ENCODE measurements around the gene HAUS8. TPM values are rescaled to one million over a fixed set of nuclear protein-coding genes. Genes with fewer than 3 reads are reported as not detected.

Gene HAUS8
- total and polyA plus RNA-seq, 2 of the 4 experiments (the other 2 are of a cell fraction), result 3.4 to 14.2 TPM

GRCh38 chr19:17123041-17123440, 47.8 kb upstream of the HAUS8 start:
- no peak for DNase-seq
- peaks cover 11% of the 10 kb centered on the region for H3K4me1 ChIP-seq (ENCODE audit: control insufficient read depth, insufficient read depth, low read length)

More at GRCh38 chr19:17123041-17123440, 47.8 kb upstream of the HAUS8 start:
- Histone ChIP-seq H2AFZ (replicated peaks; ENCODE audit: low read length, poor library complexity) (no peak overlapping the region), H2BK15ac (ENCODE audit: low read depth, low read length) (no peak overlapping the region), H2BK5ac (ENCODE audit: low read depth, low read length, poor library complexity, severe bottlenecking) (no peak overlapping the region), H3K9ac (ENCODE audit: low read depth, low read length) (no peak overlapping the region), H3K4ac (ENCODE audit: low read depth, low read length) (no peak overlapping the region), H3K27ac (ENCODE audit: insufficient read depth, low read length) (no peak overlapping the region), H2AK5ac (ENCODE audit: low read depth, low read length) (no peak overlapping the region), H3K23ac (ENCODE audit: low read depth, low read length) (no peak overlapping the region), H2BK120ac (ENCODE audit: low read depth, low read length) (no peak overlapping the region), H3K4me2 (ENCODE audit: low read depth, low read length) (no peak overlapping the region), H2BK20ac (ENCODE audit: low read depth, low read length) (no peak overlapping the region), H3K18ac (ENCODE audit: low read depth, low read length) (no peak overlapping the region), H3K36me3 (ENCODE audit: control insufficient read depth, insufficient read depth, low read length) (peaks cover 18% of the 10 kb centered on the region), H3K56ac (ENCODE audit: extremely low read depth, insufficient read depth, low read length) (no peak overlapping the region), H4K5ac (ENCODE audit: low read depth, low read length) (no peak overlapping the region), H3K4me3 (ENCODE audit: insufficient read depth, low read depth, low read length) (no peak overlapping the region), H3K79me1 (ENCODE audit: low read depth in 1 of 2, low read length in 2 of 2) (peaks cover 9 to 91% of the 10 kb centered on the region in 2 experiments), H4K20me1 (ENCODE audit: insufficient read depth, low read length) (peaks cover 61% of the 10 kb centered on the region), H3K14ac (replicated peaks; ENCODE audit: low read depth, low read length) (no peak overlapping the region), H4K8ac (ENCODE audit: low read depth in 2 of 2, low read length in 2 of 2) (no peak overlapping the region), H4K91ac (ENCODE audit: insufficient read depth, low read depth, low read length) (no peak overlapping the region), H3K9me3 (ENCODE audit: control insufficient read depth, insufficient read depth, low read length) (no peaks in the 10 kb centered on the region), H3K9me1 (ENCODE audit: insufficient read depth, low read length) (peaks cover 31% of the 10 kb centered on the region), H3K27me3 (ENCODE audit: control insufficient read depth, insufficient read depth, low read length) (no peaks in the 10 kb centered on the region), H2AK9ac (replicated peaks; ENCODE audit: low read depth, low read length, poor library complexity) (no peak overlapping the region)
- ChIA-PET POLR2A (ENCODE audit: unreplicated experiment) (no interaction called here), CTCF (no interaction called here)
- WGBS, 2 experiments (ENCODE audit: extremely low coverage in 2 of 2, insufficient read length in 1 of 2), result no CpG with 5 or more reads among the region's 2 CpGs
- BruUV-seq (replicated peaks), result no TSS peak
- intact Hi-C loops (cut with micrococcal nuclease), result no loop called here
- ATAC-seq (ENCODE audit: low read depth), result no peak
- in situ Hi-C loops (cut with MboI; ENCODE audit: low sequenced_read_pairs), result no loop called here
- TF ChIP-seq USF2 (IDR thresholded peaks at IDR 0.05; ENCODE audit: low read depth, low read length) (no peak), RFX5 (IDR thresholded peaks at IDR 0.05; ENCODE audit: low read depth, low read length) (no peak), FOS (IDR thresholded peaks at IDR 0.05; ENCODE audit: low read depth, low read length) (no peak), MAFK (IDR thresholded peaks at IDR 0.05; ENCODE audit: low read depth, low read length) (no peak), RAD21 (IDR thresholded peaks at IDR 0.05; ENCODE audit: low read length) (no peak), BHLHE40 (IDR thresholded peaks at IDR 0.05; ENCODE audit: low read depth, low read length) (no peak), CEBPB (IDR thresholded peaks at IDR 0.05; ENCODE audit: low read depth, low read length) (no peak), MXI1 (IDR thresholded peaks at IDR 0.05; ENCODE audit: borderline replicate concordance, low read depth, low read length) (no peak), MAZ (IDR thresholded peaks at IDR 0.05; ENCODE audit: borderline replicate concordance, low read depth, low read length) (no peak), NFE2L2 (IDR thresholded peaks at IDR 0.05; ENCODE audit: low read depth, low read length) (no peak)
- TF ChIP-seq, protein P1, sequence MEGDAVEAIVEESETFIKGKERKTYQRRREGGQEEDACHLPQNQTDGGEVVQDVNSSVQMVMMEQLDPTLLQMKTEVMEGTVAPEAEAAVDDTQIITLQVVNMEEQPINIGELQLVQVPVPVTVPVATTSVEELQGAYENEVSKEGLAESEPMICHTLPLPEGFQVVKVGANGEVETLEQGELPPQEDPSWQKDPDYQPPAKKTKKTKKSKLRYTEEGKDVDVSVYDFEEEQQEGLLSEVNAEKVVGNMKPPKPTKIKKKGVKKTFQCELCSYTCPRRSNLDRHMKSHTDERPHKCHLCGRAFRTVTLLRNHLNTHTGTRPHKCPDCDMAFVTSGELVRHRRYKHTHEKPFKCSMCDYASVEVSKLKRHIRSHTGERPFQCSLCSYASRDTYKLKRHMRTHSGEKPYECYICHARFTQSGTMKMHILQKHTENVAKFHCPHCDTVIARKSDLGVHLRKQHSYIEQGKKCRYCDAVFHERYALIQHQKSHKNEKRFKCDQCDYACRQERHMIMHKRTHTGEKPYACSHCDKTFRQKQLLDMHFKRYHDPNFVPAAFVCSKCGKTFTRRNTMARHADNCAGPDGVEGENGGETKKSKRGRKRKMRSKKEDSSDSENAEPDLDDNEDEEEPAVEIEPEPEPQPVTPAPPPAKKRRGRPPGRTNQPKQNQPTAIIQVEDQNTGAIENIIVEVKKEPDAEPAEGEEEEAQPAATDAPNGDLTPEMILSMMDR (conservative IDR thresholded peaks at IDR 0.05; ENCODE audit: low read depth, low read length), result no peak
- dilution Hi-C loops (cut with HindIII; ENCODE audit: low sequenced_read_pairs, unreplicated experiment), result no loop called here
